Measurements from ENCODE around the gene FCHSD2.

GRCh38 chr11:72869831-72870230 lies 272.3 kb downstream of the FCHSD2 start:
- TF ChIP-seq CTCF (conservative IDR thresholded peaks at IDR 0.05 in 1 of 2, IDR thresholded peaks at IDR 0.05 in 1 of 2; ENCODE audit: low read depth in 1 of 2, low read length in 2 of 2) (no peak), EZH2 (IDR thresholded peaks at IDR 0.05; ENCODE audit: low read length, missing control alignments) (no peak)
